GM15510 (cell line): ENCODE data around the gene PTPRCAP.

Experiments
- POLR2A ChIP-seq: IDR thresholded peaks from 3 replicates; pipeline ENCODE4 v1.6.1; 2011; ENCODE audit warnings: borderline replicate concordance; ENCODE audit not compliant: insufficient read length; ENCODE audit errors: extremely low read depth

PTPRCAP gene

GRCh38 chr11:67410369-67410831 is 27.1 kb downstream of the PTPRCAP start:
- TF ChIP-seq POLR2A, result no peak

GRCh38 chr11:67409781-67410368 is 27.6 kb downstream of the PTPRCAP start:
- no peak for TF ChIP-seq POLR2A

- TF ChIP-seq POLR2A, result peak; percentile 77
Measured at GRCh38 chr11:67409261-67409666, 28.2 kb downstream of the PTPRCAP start.

GRCh38 chr11:67408437-67409200 is 28.9 kb downstream of the PTPRCAP start:
- no peak for TF ChIP-seq POLR2A

GRCh38 chr11:67407688-67408163 is 29.8 kb downstream of the PTPRCAP start:
- no peak for TF ChIP-seq POLR2A

GRCh38 chr11:67406969-67407687 is 30.4 kb downstream of the PTPRCAP start:
- TF ChIP-seq POLR2A, result no peak

GRCh38 chr11:67406420-67406968 is 31.0 kb downstream of the PTPRCAP start:
- TF ChIP-seq POLR2A, result no peak

- TF ChIP-seq POLR2A, result no peak
Measured at GRCh38 chr11:67405688-67406339, 31.7 kb downstream of the PTPRCAP start.

- no peak for TF ChIP-seq POLR2A
Measured at GRCh38 chr11:67405196-67405567, 32.3 kb downstream of the PTPRCAP start.

- peak; percentile 11 for TF ChIP-seq POLR2A
Measured at GRCh38 chr11:67404515-67405195, 32.8 kb downstream of the PTPRCAP start.

- peak; percentile 87 for TF ChIP-seq POLR2A
Measured at GRCh38 chr11:67401495-67402191, 35.8 kb downstream of the PTPRCAP start, which contains the start of gene PPP1CA. Gene PPP1CA, minus strand, starts transcription at chr11:67401858. Its CDS starts 76 bp downstream, at chr11:67401782.

- TF ChIP-seq POLR2A, result no peak
Measured at GRCh38 chr11:67400942-67401494, 36.5 kb downstream of the PTPRCAP start.
